HUES48 (cell line): ENCODE data around the gene C18orf63.

Source experiments
- H3K27ac ChIP-seq: one replicate; pipeline ENCODE4 v1.7.0; 2013; ENCODE audit warnings: low read depth, low read length, inconsistent platforms
- H3K27me3 ChIP-seq: 2 replicates; pipeline ENCODE4 v1.6.1; 2013; ENCODE audit warnings: mild to moderate bottlenecking, low read length; ENCODE audit not compliant: control insufficient read depth, insufficient read depth
- H3K36me3 ChIP-seq: 2 replicates; pipeline ENCODE4 v1.6.1; 2013; ENCODE audit warnings: low read length; ENCODE audit not compliant: control insufficient read depth, insufficient read depth
- H3K4me1 ChIP-seq: 2 replicates; pipeline ENCODE4 v1.6.1; 2013; ENCODE audit warnings: mild to moderate bottlenecking, low read length; ENCODE audit not compliant: control insufficient read depth, insufficient read depth
- H3K4me3 ChIP-seq: 2 replicates; pipeline ENCODE4 v1.5.1; 2013; ENCODE audit warnings: mild to moderate bottlenecking, low read depth, low read length
- H3K9ac ChIP-seq: 2 replicates; pipeline ENCODE4 v1.6.1; 2013; ENCODE audit warnings: mild to moderate bottlenecking, low read depth, low read length, moderate library complexity
- H3K9me3 ChIP-seq: 2 replicates; pipeline ENCODE4 v1.6.1; 2013; ENCODE audit warnings: low read length; ENCODE audit not compliant: control insufficient read depth, insufficient read depth

Gene C18orf63

DNA sequence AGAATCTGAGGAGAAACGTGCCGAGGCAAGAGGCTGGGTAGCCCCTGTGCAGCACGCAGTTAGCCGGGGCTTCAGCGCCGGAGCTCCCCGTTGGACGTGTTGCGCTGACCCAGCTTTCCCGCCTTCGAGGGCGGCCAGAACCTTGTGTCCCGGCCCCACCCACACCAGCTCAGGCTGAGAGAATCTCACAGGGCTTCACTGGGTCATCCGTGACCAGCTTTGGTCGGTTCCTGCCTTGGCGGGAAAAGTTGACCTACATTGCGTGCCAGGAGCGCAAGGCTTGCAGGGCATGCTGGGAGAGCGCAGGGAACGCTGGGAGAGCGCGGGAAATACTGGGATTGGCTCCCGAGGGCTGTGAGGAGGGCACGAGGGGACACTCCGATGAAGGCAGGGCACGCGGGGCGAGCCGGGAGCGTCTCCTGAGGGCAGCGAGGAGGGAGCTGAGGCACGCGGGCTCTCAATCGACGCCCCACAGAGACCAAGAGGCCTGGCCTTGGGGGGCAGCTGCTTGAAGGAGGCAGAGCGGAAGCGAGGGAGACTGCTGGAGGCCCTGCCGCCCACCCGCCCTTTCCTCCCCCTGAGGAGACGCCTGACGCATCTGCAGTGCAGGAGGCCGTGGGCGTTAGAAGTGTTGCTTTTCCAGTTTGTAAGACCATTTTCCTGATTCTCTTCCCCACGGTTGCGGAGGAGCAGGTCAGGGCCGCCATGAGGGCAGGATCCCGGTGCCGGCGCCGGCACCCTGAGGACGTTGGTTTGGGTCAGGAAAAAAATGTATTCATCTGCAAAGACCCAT, at the start of gene C18orf63:
Gene C18orf63 (plus strand): TSS at position 376 of the 793 bp plus-strand sequence. CDS start 2,027 bp downstream, outside the sequence.
- no peaks in the 10 kb centered on the region for H3K27me3 ChIP-seq
- no peak within 1 kb of the TSS for H3K27ac ChIP-seq
- H3K9me3 ChIP-seq: peaks cover 5% of the 10 kb centered on the region; the same call in 1 of the 2 replicates
- no peak within 1 kb of the TSS for H3K4me3 ChIP-seq
- H3K36me3 ChIP-seq: no peaks in the 10 kb centered on the region
- H3K9ac ChIP-seq: no peak within 1 kb of the TSS
- peaks cover 8% of the 10 kb centered on the region; the same call in 1 of the 2 replicates for H3K4me1 ChIP-seq

DNA sequence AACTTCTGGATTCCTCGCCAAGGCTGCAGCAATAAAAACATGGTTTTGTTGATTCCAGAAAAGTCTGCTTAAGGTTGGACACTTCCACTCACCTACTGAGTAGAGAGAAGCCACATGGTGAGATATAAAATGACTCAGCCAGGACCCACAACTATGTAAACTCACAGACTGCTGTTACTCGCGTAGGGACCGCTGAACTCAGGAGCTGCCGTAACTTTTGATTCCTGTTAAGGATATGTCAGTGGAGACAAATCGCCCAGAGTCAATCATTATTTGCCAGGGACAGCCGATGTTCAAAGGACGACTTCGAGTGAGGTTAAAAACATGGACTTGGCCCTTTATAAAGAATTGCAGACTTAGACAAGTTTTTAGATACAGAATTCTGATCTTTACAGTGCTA, 49.5 kb upstream of the C18orf63 start:
- no peaks in the 10 kb centered on the region for H3K4me1 ChIP-seq
- no peak overlapping the region for H3K4me3 ChIP-seq
- H3K9ac ChIP-seq: no peak overlapping the region
- H3K27ac ChIP-seq: no peak overlapping the region
- no peaks in the 10 kb centered on the region for H3K9me3 ChIP-seq
- peaks cover 25% of the 10 kb centered on the region for H3K36me3 ChIP-seq
- no peaks in the 10 kb centered on the region for H3K27me3 ChIP-seq

DNA sequence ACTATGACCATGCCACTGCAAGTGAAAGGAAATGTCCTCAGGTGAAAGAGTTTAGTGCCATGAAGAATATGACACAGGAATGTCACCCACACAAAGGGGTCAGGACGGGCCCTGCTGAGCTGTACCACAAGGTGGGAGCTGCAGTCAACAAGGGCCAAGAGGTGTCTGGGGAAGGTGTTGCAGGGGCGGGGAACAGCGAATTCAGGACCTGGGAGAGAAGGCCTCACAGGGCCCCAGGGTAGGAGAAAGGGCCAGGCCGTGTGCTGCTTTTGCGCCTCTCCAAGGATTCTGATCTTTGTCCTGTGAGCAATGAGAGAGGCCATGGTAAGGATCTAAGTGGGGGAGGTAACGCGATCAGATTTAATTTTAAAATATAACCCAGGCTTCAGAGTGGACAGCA, 47.5 kb upstream of the C18orf63 start:
- Histone ChIP-seq H3K4me3 (no peak overlapping the region), H3K9me3 (no peaks in the 10 kb centered on the region), H3K9ac (no peak overlapping the region), H3K27ac (no peak overlapping the region), H3K4me1 (no peaks in the 10 kb centered on the region), H3K36me3 (peaks cover 7% of the 10 kb centered on the region), H3K27me3 (no peaks in the 10 kb centered on the region)

DNA sequence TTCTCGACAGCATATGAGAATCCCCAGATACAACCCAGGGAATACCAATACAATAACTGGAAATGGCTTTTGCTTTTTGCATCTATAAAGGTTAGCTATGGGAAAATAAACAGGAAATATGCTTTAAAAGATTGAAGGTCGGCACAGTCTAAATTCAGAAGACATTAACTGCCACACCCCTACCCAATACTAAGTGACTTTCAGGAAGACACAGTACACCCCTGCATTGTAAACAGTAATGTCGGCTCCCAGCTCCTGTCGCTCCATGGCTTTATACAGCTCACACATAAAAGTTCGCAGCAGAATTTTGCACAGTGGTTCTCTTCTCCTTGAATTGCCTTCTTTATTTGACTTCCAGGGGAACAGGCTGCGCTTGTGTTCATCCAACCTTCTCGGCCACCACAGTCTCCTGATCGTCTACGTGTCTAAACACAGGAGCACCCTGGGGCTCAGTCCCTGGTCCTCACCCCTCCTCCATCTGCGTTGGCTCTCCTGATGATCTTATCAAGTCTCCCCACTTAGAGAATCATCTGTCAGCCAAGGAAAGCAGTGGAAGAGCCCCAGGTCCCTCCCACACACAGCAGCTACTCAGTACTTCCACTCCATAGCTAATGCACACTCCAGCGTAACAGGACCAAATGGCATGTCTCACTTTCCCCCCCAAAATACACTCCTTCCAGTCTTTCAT, 46.6 kb upstream of the C18orf63 start:
- Histone ChIP-seq H3K9ac (no peak overlapping the region), H3K27ac (no peak overlapping the region), H3K9me3 (no peaks in the 10 kb centered on the region), H3K27me3 (no peaks in the 10 kb centered on the region), H3K4me3 (no peak overlapping the region), H3K36me3 (0 out of 2 replicates have a peak, but pooled peaks cover 5% of the 10 kb centered on the region), H3K4me1 (0 out of 2 replicates have a peak, but pooled peaks cover 8% of the 10 kb centered on the region)

DNA sequence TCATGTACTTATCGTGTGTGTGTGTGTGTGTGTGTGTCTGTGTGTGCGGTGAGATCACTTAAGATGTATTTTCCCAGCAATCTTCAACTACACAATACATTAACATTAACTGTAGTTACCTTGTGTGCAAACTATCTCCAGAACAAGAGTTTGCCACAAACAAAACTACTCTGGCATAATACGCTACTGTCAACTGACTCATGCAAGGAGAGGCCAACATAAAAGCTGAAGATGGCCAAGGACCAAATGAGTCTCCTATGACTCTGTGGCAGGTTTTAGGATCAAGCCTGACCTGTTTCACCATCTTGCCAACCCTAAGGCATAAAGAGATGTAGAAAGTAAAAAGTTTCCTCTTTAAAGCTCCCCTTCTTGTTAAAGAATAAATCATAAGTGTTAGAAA, 44.0 kb upstream of the C18orf63 start:
- Histone ChIP-seq H3K27ac (no peak overlapping the region), H3K4me1 (0 out of 2 replicates have a peak, but pooled peaks cover 8% of the 10 kb centered on the region), H3K9me3 (no peaks in the 10 kb centered on the region), H3K4me3 (no peak overlapping the region), H3K36me3 (no peaks in the 10 kb centered on the region), H3K27me3 (no peaks in the 10 kb centered on the region), H3K9ac (no peak overlapping the region)

GRCh38 chr18:74273394-74273793, 42.2 kb upstream of the C18orf63 start:
- no peaks in the 10 kb centered on the region for H3K27me3 ChIP-seq
- no peak overlapping the region for H3K9ac ChIP-seq
- H3K4me1 ChIP-seq: 0 out of 2 replicates have a peak, but pooled peaks cover 8% of the 10 kb centered on the region
- no peak overlapping the region for H3K27ac ChIP-seq
- no peaks in the 10 kb centered on the region for H3K9me3 ChIP-seq
- H3K4me3 ChIP-seq: no peak overlapping the region
- H3K36me3 ChIP-seq: peaks cover 7% of the 10 kb centered on the region; the same call in 1 of the 2 replicates

DNA sequence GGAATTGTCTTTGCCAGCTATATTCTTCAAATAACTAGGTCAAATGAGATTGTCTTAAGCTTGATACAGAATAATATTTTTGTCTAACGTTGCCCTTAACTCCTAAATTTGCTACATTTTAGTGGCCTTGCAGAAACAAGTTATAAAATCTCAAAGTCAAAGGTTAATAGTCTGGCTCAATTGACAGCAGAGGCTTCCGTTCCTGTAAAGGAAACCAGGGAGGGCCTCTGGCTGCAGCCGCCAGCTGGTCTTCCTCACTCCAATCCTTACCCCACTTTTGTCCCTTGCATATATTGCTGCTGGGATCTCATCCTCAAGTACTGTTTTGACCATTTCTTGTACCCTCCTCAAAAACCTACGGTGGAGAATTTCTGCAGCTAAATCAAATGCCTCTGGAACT, 40.9 kb upstream of the C18orf63 start:
- Histone ChIP-seq H3K27me3 (no peaks in the 10 kb centered on the region), H3K9ac (no peak overlapping the region), H3K36me3 (peaks cover 7% of the 10 kb centered on the region; the same call in 1 of the 2 replicates), H3K4me1 (0 out of 2 replicates have a peak, but pooled peaks cover 8% of the 10 kb centered on the region), H3K27ac (no peak overlapping the region), H3K4me3 (no peak overlapping the region), H3K9me3 (no peaks in the 10 kb centered on the region)

GRCh38 chr18:74275736-74276135, 39.9 kb upstream of the C18orf63 start:
- peaks cover 11% of the 10 kb centered on the region for H3K4me1 ChIP-seq
- H3K9ac ChIP-seq: no peak overlapping the region
- no peaks in the 10 kb centered on the region for H3K9me3 ChIP-seq
- H3K27ac ChIP-seq: no peak overlapping the region
- H3K36me3 ChIP-seq: peaks cover 7% of the 10 kb centered on the region; the same call in 1 of the 2 replicates
- no peaks in the 10 kb centered on the region for H3K27me3 ChIP-seq
- H3K4me3 ChIP-seq: no peak overlapping the region

DNA sequence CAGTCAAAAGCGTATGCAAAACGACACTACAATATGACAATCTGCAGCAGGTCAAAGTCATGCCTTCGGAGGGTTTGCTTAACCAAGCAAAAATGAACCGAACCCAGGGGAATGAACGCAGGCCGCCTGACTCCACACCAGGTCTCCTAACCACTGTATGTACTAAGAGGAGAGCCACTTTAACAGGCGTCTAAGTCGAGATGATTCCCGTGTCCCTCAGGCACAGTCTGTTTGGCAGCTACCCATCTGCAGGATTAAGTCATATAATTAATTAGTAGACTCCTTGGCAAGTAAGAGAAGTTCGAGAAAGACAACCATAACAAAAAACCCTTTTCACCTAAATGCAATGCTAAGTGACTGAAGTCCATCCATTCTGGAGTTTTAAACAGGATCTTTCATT, 39.0 kb upstream of the C18orf63 start:
- H3K4me1 ChIP-seq: peaks cover 20% of the 10 kb centered on the region
- H3K27ac ChIP-seq: no peak overlapping the region
- H3K27me3 ChIP-seq: no peaks in the 10 kb centered on the region
- H3K9me3 ChIP-seq: no peaks in the 10 kb centered on the region
- H3K9ac ChIP-seq: no peak overlapping the region
- no peak overlapping the region for H3K4me3 ChIP-seq
- peaks cover 7% of the 10 kb centered on the region; the same call in 1 of the 2 replicates for H3K36me3 ChIP-seq

GRCh38 chr18:74277296-74277695, 38.3 kb upstream of the C18orf63 start:
- Histone ChIP-seq H3K27me3 (no peaks in the 10 kb centered on the region), H3K9me3 (no peaks in the 10 kb centered on the region), H3K36me3 (peaks cover 7% of the 10 kb centered on the region; the same call in 1 of the 2 replicates), H3K4me3 (no peak overlapping the region), H3K4me1 (peaks cover 27% of the 10 kb centered on the region), H3K9ac (no peak overlapping the region), H3K27ac (no peak overlapping the region)

DNA sequence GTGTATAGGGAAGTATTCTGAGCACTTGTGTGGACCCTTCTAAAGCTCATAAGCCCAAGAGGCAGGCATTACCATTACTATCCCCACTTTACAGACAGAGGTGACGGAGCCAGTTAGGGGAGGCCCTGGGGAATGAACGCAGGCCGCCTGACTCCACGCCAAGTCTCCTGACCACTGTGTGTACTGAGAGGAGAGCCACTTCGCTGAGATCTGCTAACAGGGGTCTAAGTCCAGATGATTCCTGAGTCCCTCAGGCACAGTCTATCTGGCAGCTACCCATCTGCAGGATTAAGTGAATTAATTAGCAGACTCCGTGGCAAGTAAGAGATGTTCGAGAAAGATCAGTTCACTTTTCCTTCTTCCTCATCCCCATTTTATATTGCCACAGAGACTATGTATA, 37.6 kb upstream of the C18orf63 start:
- H3K27me3 ChIP-seq: no peaks in the 10 kb centered on the region
- H3K4me1 ChIP-seq: peaks cover 35% of the 10 kb centered on the region

More for the DNA sequence above, 37.6 kb upstream of the C18orf63 start:
- no peak overlapping the region for H3K27ac ChIP-seq
- H3K9me3 ChIP-seq: no peaks in the 10 kb centered on the region
- no peak overlapping the region for H3K4me3 ChIP-seq
- H3K36me3 ChIP-seq: peaks cover 7% of the 10 kb centered on the region; the same call in 1 of the 2 replicates
- H3K9ac ChIP-seq: no peak overlapping the region
